ENCODE results near the gene NTNG1. TPM values are rescaled to one million over a fixed set of nuclear protein-coding genes. Genes with fewer than 3 reads are reported as not detected.

Gene NTNG1
- total and polyA plus RNA-seq, 2 of the 13 experiments (the other 11 are each of a cell fraction or from before 2014, with no cell fraction given) = not detected

GRCh38 chr1:107139833-107140702, 771 bp upstream of the NTNG1 start (continued):
- TF ChIP-seq ZNF724P (CRISPR knock-in tag; IDR thresholded peaks at IDR 0.05; ENCODE audit: borderline replicate concordance) (no peak), ZNF501 (CRISPR knock-in tag; IDR thresholded peaks at IDR 0.05) (no peak)

- H3K4me3 ChIP-seq (replicated peaks in 1 of 3; ENCODE audit: insufficient read depth in 1 of 3, low read depth in 2 of 3, low read length in 3 of 3) = peak overlapping the region in 1 of 3 experiments; percentile 46; a peak in 1 of 6 replicates
- TF ChIP-seq HMGA1 (CRISPR knock-in tag; conservative IDR thresholded peaks at IDR 0.05) = no peak
- TF ChIP-seq EZH2 (conservative IDR thresholded peaks at IDR 0.05; ENCODE audit: low read depth, low read length) = 0 out of 2 replicates have a peak, but pooled peaks have one; percentile 20
- TF ChIP-seq KDM1A (CRISPR knock-in tag; IDR thresholded peaks at IDR 0.05) = no peak
- H3K9ac ChIP-seq (ENCODE audit: insufficient read depth, low read depth, low read length) = no peak overlapping the region
- no peaks in the 10 kb centered on the region for H4K20me1 ChIP-seq (ENCODE audit: insufficient read depth, low read length)
- peaks cover 5 to 28% of the 10 kb centered on the region in 2 experiments; a peak in 4 of 5 replicates for H3K27me3 ChIP-seq (ENCODE audit: control insufficient read depth in 1 of 2, insufficient read depth in 2 of 2, low read length in 2 of 2)
- no TSS peak for BruUV-seq (replicated peaks)
- peak overlapping the region; percentile 45 for H3K4me2 ChIP-seq (ENCODE audit: low read depth, low read length)
- in situ Hi-C loops (cut with HindIII; ENCODE audit: extremely low pct_ligation_motif_present, low pct_unique_long_range_greater_than_20kb) (no loop called here), intact Hi-C loops (cut with micrococcal nuclease; ENCODE audit: unreplicated experiment) (loop anchor here (2.0 to 10.0 kb wide), 2 partner anchors 85 to 1117 kb away; partner anchors contain the start of gene PRMT6)
- no peak overlapping the region for H3K27ac ChIP-seq (ENCODE audit: extremely low read length, insufficient read depth, low read length)
- ATAC-seq (peak; percentile 55), FAIRE-seq (no peak), DNase-seq (ENCODE audit: low spot score) (no peak)
- H3K79me2 ChIP-seq (ENCODE audit: insufficient read depth, low read length) = no peaks in the 10 kb centered on the region
- POLR2A ChIA-PET = no interaction called here
- CTCF ChIA-PET (ENCODE audit: low intra/inter-chr PET ratio, low total read pairs) = interaction anchor here (0.8 kb wide), 1 partner anchor 1609 kb away, joined by 5 read pairs; no protein-coding TSS in a partner anchor
- H3K36me3 ChIP-seq (replicated peaks in 1 of 2; ENCODE audit: control insufficient read depth in 1 of 2, insufficient read depth in 2 of 2, low read length in 2 of 2) = no peaks in the 10 kb centered on the region
- H3K4me1 ChIP-seq (ENCODE audit: insufficient read depth, low read length) = 0 out of 2 replicates have a peak, but pooled peaks cover 5% of the 10 kb centered on the region
- H3K9me3 ChIP-seq (ENCODE audit: low read length) = no peaks in the 10 kb centered on the region
- WGBS (ENCODE audit: low lambda C conversion rate) = 10% methylated on average over 16 of the region's 41 CpGs
- no peak overlapping the region for H2AFZ ChIP-seq (ENCODE audit: low read length)
Observed at GRCh38 chr1:107141491-107142126, 770 bp downstream of the NTNG1 start.
